Right lobe of liver (tissue), 6 donors: Measurements from ENCODE around the gene ARHGEF33. TPM values are rescaled to one million over a fixed set of nuclear protein-coding genes. Genes with fewer than 3 reads are reported as not detected.

Experiments used
- ATAC-seq, 4 donors: fragments of 200-7000 bp; cut with Tn5 transposase; one replicate each; pipeline ENCODE4 v1.9.1; 2020; ENCODE audit warnings: mild to moderate bottlenecking in 4 of 4, moderate library complexity in 4 of 4
- DNase-seq, 3 donors: peaks; one replicate each; pipeline ENCODE4 v3.0.0-alpha.2; 2020
- H3K27ac ChIP-seq, 3 donors: fragments of 200-600 bp; one replicate each; pipeline ENCODE4 v1.8.0; 2022
- H3K27me3 ChIP-seq, 2 donors: fragments of 200-600 bp; one replicate each; pipeline ENCODE4 v1.8.0; 2022
- H3K36me3 ChIP-seq, 4 donors: fragments of 200-600 bp; sonication (generic) in 1 of 4; one replicate each; pipeline versions ENCODE4 v1.5.1 to v1.8.0; 2017 to 2022; ENCODE audit warnings: control low read depth in 1 of 4
- H3K4me1 ChIP-seq, 4 donors: fragments of 200-600 bp; sonication (generic) in 1 of 4; one replicate each; pipeline versions ENCODE4 v1.5.1 to v1.8.0; 2017 to 2022; ENCODE audit warnings: control low read depth in 1 of 4
- H3K4me3 ChIP-seq, 3 donors: fragments of 200-600 bp; one replicate each; pipeline ENCODE4 v1.8.0; 2022
- H3K9me3 ChIP-seq, 4 donors: fragments of 200-600 bp; sonication (generic) in 1 of 4; one replicate each; pipeline versions ENCODE4 v1.5.1 to v1.8.0; 2017 to 2022; ENCODE audit warnings: control low read depth in 1 of 4
- POLR2A ChIP-seq: fragments of 450-650 bp; IDR thresholded peaks from one replicate; pipeline ENCODE4 v1.6.1; 2017; ENCODE audit warnings: antibody characterized with exemption, mild to moderate bottlenecking
- WGBS: methylation state at CpG from one replicate; pipeline ENCODE4 v1.1.6; 2018; ENCODE audit warnings: low coverage, low lambda C conversion rate; ENCODE audit not compliant: insufficient coverage; ENCODE audit errors: missing lambda C conversion rate; 5-methylcytosine and 5-hydroxymethylcytosine counted together
- intact Hi-C, 2 donors: fragments of 100-400 bp; cut with DNase I; formaldehyde crosslinking; loops; one replicate each; pipeline versions ENCODE4 v1.11.2 to v1.14.1; 2022
- total RNA-seq, 6 experiments: library from RNA; depleted of rRNA in 2 of 6; stranded (reverse); fragments of >200 nt in 2 of 6; fragmentation: NEBNext Ultra II Directional in 3 of 6; extraction: Animal tissue kit (Norgen Biotek cat#: 25700) in 3 of 6; gene quantifications; one replicate each; pipeline versions ENCODE4 v1.1.0 to v1.2.4, GENCODE V29; 2016 to 2023
- TF ChIP-seq, protein P1 (sequence below), 4 donors: fragments of 200-600 bp in 3 of 4; fragments of 450-650 bp in 1 of 4; IDR thresholded peaks; one replicate each; pipeline versions ENCODE4 v1.5.1 to v1.8.0; 2016 to 2022; ENCODE audit warnings: antibody characterized with exemption in 4 of 4, mild to moderate bottlenecking in 2 of 4
- donor health status: DM: no; HTN: yes; CAD: no.
- donor health status: DM: no; HTN: no; CAD: no.
- donor health status: DM: no; HTN: no; CAD: no.
- donor health status: DM: no; HTN: yes; CAD: no.
- donor health status: DM: no; HTN: yes; CAD: no.

The ARHGEF33 gene
- total RNA-seq, 6 experiments from 2014 or later: 0.11 to 0.56 (median 0.29) TPM; not detected in 2

DNA sequence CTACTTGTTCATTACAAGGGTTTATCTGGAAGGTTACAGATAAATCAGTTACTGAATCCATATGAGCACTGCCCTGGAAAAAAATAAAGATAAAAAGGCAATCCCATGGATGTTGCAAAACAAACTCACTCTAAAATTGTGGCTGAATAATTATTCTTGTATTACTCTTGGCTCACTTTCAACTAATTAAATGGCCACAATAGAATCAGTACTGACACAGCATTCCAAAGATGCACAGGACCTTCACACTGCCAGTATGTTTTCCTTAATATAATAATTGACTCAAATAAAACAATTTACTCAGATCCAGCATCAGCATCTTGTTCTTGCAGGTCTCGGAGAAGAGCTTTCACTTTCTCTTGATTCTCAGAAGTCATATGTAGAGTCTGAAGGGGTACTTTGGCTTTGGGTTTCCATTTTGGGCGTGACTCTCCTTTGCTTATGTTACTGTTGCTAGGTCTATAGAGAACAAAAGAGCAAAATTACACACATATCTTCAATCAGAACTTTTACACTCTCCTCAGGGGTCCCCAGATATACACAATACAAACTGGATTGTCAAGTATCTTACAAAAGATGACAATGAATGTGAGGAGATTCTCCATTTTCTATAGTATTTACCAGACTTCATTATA is 26.5 kb upstream of the ARHGEF33 start:
- intact Hi-C loops: no loop called here
- no peaks in the 10 kb centered on the region for H3K27me3 ChIP-seq
- H3K9me3 ChIP-seq: no peaks in the 10 kb centered on the region
- 83% methylated on average over 2 of the region's 2 CpGs for WGBS
- H3K36me3 ChIP-seq: peaks cover 0 to 30% (median 6%) of the 10 kb centered on the region in 4 donors
- H3K27ac ChIP-seq: no peak overlapping the region
- TF ChIP-seq, protein P1, sequence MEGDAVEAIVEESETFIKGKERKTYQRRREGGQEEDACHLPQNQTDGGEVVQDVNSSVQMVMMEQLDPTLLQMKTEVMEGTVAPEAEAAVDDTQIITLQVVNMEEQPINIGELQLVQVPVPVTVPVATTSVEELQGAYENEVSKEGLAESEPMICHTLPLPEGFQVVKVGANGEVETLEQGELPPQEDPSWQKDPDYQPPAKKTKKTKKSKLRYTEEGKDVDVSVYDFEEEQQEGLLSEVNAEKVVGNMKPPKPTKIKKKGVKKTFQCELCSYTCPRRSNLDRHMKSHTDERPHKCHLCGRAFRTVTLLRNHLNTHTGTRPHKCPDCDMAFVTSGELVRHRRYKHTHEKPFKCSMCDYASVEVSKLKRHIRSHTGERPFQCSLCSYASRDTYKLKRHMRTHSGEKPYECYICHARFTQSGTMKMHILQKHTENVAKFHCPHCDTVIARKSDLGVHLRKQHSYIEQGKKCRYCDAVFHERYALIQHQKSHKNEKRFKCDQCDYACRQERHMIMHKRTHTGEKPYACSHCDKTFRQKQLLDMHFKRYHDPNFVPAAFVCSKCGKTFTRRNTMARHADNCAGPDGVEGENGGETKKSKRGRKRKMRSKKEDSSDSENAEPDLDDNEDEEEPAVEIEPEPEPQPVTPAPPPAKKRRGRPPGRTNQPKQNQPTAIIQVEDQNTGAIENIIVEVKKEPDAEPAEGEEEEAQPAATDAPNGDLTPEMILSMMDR (IDR thresholded peaks at IDR 0.05): no peak
- DNase-seq (no peak), ATAC-seq (no peak)
- H3K4me3 ChIP-seq: no peak overlapping the region
- H3K4me1 ChIP-seq: peaks cover 0 to 6% (median 0%) of the 10 kb centered on the region in 4 donors

DNA sequence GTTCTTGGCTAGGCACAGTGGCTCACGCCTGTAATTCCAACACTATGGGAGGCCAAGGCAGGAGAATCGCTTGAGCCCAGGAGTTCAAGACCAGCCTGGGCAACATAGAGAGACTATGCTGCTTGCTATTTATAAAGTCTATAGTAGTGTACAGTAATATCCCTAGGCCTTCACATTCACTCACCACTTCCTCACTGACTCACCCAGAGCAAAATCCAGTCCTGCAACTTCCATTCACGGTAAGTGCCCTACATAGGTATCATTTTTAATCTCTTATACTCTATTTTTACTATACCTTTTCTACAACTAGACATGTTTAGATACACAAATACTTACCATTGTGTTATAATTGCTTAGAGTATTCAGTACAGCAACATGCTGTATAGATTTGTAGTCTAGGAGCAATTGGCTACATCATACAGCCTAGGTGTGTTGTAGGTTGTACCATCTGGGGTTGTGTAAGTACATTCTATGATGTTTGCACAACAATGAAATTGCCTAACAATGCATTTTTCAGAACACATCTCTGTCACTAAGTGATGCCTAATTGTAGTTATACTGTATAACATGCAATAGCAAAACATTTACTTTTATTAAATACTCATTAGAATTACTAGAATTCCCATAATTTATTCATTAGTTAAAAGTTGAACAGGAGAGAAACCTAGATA is 22.8 kb upstream of the ARHGEF33 start:
- no peaks in the 10 kb centered on the region for H3K9me3 ChIP-seq
- TF ChIP-seq POLR2A: no peak
- TF ChIP-seq, protein P1 (IDR thresholded peaks at IDR 0.05): no peak
- WGBS: 94% methylated on average over 2 of the region's 3 CpGs
- ATAC-seq (no peak), DNase-seq (no peak)
- H3K4me1 ChIP-seq: no peaks in the 10 kb centered on the region
- H3K4me3 ChIP-seq: no peak overlapping the region
- intact Hi-C loops: no loop called here
- peaks cover 0 to 13% (median 2%) of the 10 kb centered on the region in 4 donors for H3K36me3 ChIP-seq
- H3K27me3 ChIP-seq: no peaks in the 10 kb centered on the region
- H3K27ac ChIP-seq: no peak overlapping the region

DNA sequence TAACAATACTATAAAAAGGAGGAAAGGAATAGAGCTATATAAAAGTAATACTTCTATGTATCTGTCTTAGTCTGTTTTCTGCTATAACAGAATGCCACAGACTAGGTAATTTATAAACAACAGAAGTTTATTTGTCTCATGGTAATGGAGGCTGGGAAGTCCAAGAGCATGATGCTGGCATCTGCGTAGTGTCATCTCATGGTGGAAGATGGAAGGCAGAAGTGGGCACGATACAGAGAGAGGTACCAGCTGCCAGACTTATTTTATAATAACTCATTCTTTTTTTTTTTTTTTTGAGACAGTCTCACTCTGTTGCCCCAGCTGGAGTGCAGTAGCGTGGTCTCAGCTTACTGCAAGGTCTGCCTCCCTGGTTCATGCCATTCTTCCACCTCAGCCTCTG is 18.2 kb upstream of the ARHGEF33 start:
- no peak overlapping the region for H3K4me3 ChIP-seq
- intact Hi-C loops: no loop called here
- H3K9me3 ChIP-seq: no peaks in the 10 kb centered on the region
- DNase-seq: no peak
- TF ChIP-seq, protein P1 (IDR thresholded peaks at IDR 0.05): no peak
- TF ChIP-seq POLR2A: no peak
- WGBS: 100% methylated on average over 2 of the region's 3 CpGs
- H3K27ac ChIP-seq: no peak overlapping the region
- no peaks in the 10 kb centered on the region for H3K27me3 ChIP-seq
- H3K4me1 ChIP-seq: peaks cover 0 to 3% (median 0%) of the 10 kb centered on the region in 4 donors
- no peaks in the 10 kb centered on the region for H3K36me3 ChIP-seq
- no peak for ATAC-seq

DNA sequence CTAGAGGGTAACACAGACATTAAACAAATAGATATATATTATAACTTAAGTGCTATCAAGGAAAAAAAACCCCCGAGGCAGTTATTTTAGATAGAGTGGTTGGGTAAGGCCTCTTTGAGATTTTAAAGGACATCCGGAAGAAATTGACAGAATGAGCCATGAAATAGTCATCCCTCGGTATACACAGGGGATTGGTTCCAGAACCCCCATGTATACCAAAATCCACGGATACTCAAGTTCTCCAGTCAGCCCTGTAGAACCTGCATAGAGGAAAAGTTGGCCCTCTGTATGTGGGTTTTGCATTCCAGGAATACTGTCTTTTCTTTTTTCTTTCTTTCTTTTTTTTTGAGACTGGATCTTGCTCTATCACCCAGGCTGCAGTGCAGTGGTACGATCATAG is 15.9 kb upstream of the ARHGEF33 start:
- H3K27ac ChIP-seq: no peak overlapping the region
- no peak for DNase-seq
- no peaks in the 10 kb centered on the region for H3K36me3 ChIP-seq
- H3K9me3 ChIP-seq: no peaks in the 10 kb centered on the region
- WGBS: 70% methylated on average over 5 of the region's 5 CpGs
- intact Hi-C loops: no loop called here
- H3K27me3 ChIP-seq: no peaks in the 10 kb centered on the region
- ATAC-seq: no peak
- no peak for TF ChIP-seq POLR2A
- TF ChIP-seq, protein P1 (IDR thresholded peaks at IDR 0.05): no peak
- H3K4me3 ChIP-seq: no peak overlapping the region
- peaks cover 0 to 3% (median 0%) of the 10 kb centered on the region in 4 donors for H3K4me1 ChIP-seq
